Neural cell (in vitro differentiated cells): ENCODE measurements around the gene CAMK2D.

Experiments
- EP300 ChIP-seq: fragments of 450-650 bp; conservative IDR thresholded peaks from 2 replicates; pipeline ENCODE4 v1.6.1; 2014; ENCODE audit warnings: antibody characterized with exemption, mild to moderate bottlenecking, moderate library complexity; ENCODE audit not compliant: poor library complexity, severe bottlenecking
- EZH2 ChIP-seq: fragments of 200-600, 300-800 bp; shearing (Covaris generic), sonication (generic); IDR thresholded peaks from 2 replicates; pipeline ENCODE4 v1.6.1; 2014; ENCODE audit warnings: antibody characterized with exemption, low read length, borderline replicate concordance, mild to moderate bottlenecking; ENCODE audit not compliant: insufficient read depth, poor library complexity, severe bottlenecking
- RAD21 ChIP-seq: fragments of 450-650 bp; conservative IDR thresholded peaks from 2 replicates; pipeline ENCODE4 v1.6.1; 2014; ENCODE audit warnings: antibody characterized with exemption, mild to moderate bottlenecking, moderate library complexity
- TF ChIP-seq, protein P1 (sequence below): fragments of 450-650 bp; IDR thresholded peaks from 2 replicates; pipeline ENCODE4 v1.5.1; 2014; ENCODE audit warnings: antibody characterized with exemption, mild to moderate bottlenecking, moderate library complexity; ENCODE audit not compliant: poor library complexity, severe bottlenecking

GRCh38 chr4:113560579-113560978 lies 201.0 kb downstream of the CAMK2D start:
- TF ChIP-seq, protein P1, sequence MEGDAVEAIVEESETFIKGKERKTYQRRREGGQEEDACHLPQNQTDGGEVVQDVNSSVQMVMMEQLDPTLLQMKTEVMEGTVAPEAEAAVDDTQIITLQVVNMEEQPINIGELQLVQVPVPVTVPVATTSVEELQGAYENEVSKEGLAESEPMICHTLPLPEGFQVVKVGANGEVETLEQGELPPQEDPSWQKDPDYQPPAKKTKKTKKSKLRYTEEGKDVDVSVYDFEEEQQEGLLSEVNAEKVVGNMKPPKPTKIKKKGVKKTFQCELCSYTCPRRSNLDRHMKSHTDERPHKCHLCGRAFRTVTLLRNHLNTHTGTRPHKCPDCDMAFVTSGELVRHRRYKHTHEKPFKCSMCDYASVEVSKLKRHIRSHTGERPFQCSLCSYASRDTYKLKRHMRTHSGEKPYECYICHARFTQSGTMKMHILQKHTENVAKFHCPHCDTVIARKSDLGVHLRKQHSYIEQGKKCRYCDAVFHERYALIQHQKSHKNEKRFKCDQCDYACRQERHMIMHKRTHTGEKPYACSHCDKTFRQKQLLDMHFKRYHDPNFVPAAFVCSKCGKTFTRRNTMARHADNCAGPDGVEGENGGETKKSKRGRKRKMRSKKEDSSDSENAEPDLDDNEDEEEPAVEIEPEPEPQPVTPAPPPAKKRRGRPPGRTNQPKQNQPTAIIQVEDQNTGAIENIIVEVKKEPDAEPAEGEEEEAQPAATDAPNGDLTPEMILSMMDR: no peak
- no peak for TF ChIP-seq EZH2
- TF ChIP-seq RAD21: no peak
- TF ChIP-seq EP300: no peak
